ENCODE measurements around the gene IFIT3. TPM values are rescaled to one million over a fixed set of nuclear protein-coding genes. Genes with fewer than 3 reads are reported as not detected.

The IFIT3 gene
- total RNA-seq, 1 donor from 2014 or later: 6.9 TPM

DNA sequence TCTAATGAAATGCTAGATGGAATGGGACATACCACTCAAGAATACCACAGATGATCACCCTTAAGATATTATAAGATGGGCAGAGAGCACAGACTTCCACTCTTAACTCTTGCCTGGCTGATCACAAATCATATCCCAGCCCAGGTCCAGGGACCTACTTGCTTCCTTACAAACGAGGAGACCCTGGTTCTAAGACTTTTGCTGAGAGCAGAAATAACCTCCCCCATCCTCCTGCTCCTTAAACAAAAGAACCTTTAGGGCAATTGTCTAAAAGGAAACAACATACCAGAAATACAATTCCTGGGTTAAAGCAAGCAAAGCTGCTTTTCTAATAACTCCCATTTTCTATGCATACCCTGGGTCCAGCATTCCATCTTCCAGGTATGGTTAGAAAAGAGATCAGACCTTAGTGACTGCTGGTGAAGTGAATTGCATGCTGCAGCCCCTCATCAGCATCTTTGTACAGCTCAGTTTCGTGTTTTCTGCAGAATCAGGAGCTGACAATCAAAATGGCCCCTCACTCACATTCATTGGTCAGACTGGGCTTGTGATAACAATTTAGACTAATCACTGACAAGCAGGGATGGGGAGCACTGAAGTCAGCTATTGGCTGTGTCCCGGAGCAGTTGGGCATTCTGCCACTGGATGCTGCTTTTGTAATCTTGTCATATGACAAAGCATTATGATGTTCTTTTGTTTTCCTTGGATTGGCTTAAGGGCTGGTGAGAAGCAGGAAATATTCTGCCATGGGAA is 14.6 kb downstream of the IFIT3 start:
- no peak overlapping the region for H3K4me3 ChIP-seq

DNA sequence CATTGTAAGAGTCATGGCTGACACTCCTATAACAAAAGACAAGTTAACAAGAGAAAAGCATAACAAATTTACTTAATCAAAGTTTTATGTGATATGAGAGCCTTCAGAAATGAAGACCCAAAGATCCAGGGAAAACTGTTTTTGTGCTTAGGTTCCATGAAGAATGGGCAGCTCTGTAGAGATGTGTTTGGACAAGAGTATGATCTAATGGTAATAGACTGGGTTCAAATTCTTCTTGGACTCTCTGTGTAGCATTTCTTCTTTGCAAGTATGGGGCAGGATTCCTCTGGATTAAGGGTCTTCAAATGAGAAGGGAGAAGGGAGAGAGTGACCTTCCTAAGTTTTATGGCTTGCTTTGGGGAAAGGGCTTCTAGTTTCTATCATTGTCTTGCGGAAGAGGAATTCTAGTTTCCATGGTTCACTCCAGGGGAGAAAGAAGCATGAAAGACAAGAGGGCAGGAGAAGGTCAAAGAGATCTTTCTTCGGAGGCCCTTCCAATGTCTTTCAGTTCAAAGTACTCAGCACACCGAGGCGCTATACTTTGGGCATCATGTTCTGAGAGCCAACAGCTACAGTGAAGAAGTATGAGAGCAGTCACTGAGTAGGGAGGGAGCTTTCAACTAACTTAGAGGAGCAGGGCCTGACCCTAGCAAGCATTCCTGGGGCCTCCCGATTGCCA is 15.4 kb downstream of the IFIT3 start:
- intact Hi-C loops (cut with micrococcal nuclease): no loop called here
- TF ChIP-seq, protein P1, sequence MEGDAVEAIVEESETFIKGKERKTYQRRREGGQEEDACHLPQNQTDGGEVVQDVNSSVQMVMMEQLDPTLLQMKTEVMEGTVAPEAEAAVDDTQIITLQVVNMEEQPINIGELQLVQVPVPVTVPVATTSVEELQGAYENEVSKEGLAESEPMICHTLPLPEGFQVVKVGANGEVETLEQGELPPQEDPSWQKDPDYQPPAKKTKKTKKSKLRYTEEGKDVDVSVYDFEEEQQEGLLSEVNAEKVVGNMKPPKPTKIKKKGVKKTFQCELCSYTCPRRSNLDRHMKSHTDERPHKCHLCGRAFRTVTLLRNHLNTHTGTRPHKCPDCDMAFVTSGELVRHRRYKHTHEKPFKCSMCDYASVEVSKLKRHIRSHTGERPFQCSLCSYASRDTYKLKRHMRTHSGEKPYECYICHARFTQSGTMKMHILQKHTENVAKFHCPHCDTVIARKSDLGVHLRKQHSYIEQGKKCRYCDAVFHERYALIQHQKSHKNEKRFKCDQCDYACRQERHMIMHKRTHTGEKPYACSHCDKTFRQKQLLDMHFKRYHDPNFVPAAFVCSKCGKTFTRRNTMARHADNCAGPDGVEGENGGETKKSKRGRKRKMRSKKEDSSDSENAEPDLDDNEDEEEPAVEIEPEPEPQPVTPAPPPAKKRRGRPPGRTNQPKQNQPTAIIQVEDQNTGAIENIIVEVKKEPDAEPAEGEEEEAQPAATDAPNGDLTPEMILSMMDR (IDR thresholded peaks at IDR 0.05; ENCODE audit: borderline replicate concordance): no peak
- no peak overlapping the region for H3K4me3 ChIP-seq
- H3K36me3 ChIP-seq: peaks cover 20% of the 10 kb centered on the region
- no peaks in the 10 kb centered on the region for H3K27me3 ChIP-seq (ENCODE audit: low read depth)
- DNase-seq: no peak
- peak overlapping the region; percentile 23 for H3K27ac ChIP-seq (replicated peaks)
- peaks cover 49% of the 10 kb centered on the region for H3K4me1 ChIP-seq
- no peaks in the 10 kb centered on the region for H3K9me3 ChIP-seq (replicated peaks)

More for the DNA sequence above, 14.6 kb downstream of the IFIT3 start:
- TF ChIP-seq, protein P1 (IDR thresholded peaks at IDR 0.05; ENCODE audit: borderline replicate concordance): no peak
- Histone ChIP-seq H3K27me3 (ENCODE audit: low read depth) (no peaks in the 10 kb centered on the region), H3K4me1 (peaks cover 45% of the 10 kb centered on the region), H3K9me3 (replicated peaks) (no peaks in the 10 kb centered on the region), H3K27ac (replicated peaks) (peak overlapping the region; percentile 23), H3K36me3 (peaks cover 28% of the 10 kb centered on the region)
- intact Hi-C loops (cut with micrococcal nuclease): no loop called here
- DNase-seq: peak; percentile 44

DNA sequence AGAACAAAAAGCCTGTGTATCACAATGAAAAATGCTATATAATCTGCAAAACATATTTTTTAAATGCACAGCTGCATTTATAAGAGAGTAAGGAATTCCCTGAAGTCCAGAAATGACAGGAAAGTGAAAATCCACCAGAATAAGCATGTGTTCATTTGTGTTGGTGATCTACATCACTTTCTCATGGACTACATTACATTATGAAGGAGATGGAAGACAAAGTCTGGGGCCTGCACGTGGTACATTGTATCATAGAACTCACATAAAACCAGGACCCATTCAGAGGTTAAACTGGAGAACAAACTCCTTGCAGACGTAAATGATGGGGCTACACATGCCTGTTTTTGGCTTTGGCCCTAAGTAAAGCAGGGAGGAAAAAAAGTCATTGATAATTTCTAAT is 16.4 kb downstream of the IFIT3 start:
- H3K4me3 ChIP-seq: no peak overlapping the region
- intact Hi-C loops (cut with micrococcal nuclease): no loop called here
- DNase-seq: no peak

DNA sequence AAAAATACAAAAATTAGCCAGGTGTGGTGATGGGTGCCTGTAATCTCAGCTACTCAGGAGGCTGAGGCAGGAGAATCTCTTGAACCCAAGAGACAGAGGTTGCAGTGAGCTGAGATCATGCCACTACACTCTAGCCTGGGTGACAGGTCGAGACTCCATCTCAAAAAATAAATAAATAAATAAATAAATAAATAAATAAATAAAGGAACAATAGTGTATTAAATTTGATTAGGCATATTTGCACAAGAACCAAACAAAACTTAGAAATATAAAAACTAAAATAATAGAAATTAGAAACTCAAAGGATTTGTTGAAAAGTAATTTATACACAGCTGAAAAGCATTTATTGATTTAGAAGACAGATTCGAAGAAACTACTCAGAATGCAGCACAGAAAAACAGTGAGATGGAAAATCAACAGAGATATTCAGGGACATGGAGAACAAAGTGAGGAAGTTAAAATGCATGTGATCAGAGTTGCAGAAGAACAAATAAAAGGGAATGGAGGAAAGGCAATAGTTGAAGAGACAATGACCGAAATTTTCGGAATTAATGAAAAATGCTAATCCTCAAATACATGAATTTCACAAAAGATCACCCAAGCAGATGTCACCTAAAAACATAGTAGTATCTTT is 17.7 kb downstream of the IFIT3 start:
- no peak overlapping the region for H3K4me3 ChIP-seq
- intact Hi-C loops (cut with micrococcal nuclease): no loop called here
- no peaks in the 10 kb centered on the region for H3K36me3 ChIP-seq
- H3K9me3 ChIP-seq (replicated peaks): no peaks in the 10 kb centered on the region
- DNase-seq: no peak
- no peak overlapping the region for H3K27ac ChIP-seq (replicated peaks)
- no peaks in the 10 kb centered on the region for H3K27me3 ChIP-seq (ENCODE audit: low read depth)
- peaks cover 66% of the 10 kb centered on the region for H3K4me1 ChIP-seq
- TF ChIP-seq, protein P1 (IDR thresholded peaks at IDR 0.05; ENCODE audit: borderline replicate concordance): no peak

More for the DNA sequence above, 16.4 kb downstream of the IFIT3 start:
- Histone ChIP-seq H3K36me3 (peaks cover 10% of the 10 kb centered on the region), H3K27me3 (ENCODE audit: low read depth) (no peaks in the 10 kb centered on the region), H3K27ac (replicated peaks) (no peak overlapping the region), H3K4me1 (peaks cover 54% of the 10 kb centered on the region), H3K9me3 (replicated peaks) (no peaks in the 10 kb centered on the region)
- TF ChIP-seq, protein P1 (IDR thresholded peaks at IDR 0.05; ENCODE audit: borderline replicate concordance): no peak

DNA sequence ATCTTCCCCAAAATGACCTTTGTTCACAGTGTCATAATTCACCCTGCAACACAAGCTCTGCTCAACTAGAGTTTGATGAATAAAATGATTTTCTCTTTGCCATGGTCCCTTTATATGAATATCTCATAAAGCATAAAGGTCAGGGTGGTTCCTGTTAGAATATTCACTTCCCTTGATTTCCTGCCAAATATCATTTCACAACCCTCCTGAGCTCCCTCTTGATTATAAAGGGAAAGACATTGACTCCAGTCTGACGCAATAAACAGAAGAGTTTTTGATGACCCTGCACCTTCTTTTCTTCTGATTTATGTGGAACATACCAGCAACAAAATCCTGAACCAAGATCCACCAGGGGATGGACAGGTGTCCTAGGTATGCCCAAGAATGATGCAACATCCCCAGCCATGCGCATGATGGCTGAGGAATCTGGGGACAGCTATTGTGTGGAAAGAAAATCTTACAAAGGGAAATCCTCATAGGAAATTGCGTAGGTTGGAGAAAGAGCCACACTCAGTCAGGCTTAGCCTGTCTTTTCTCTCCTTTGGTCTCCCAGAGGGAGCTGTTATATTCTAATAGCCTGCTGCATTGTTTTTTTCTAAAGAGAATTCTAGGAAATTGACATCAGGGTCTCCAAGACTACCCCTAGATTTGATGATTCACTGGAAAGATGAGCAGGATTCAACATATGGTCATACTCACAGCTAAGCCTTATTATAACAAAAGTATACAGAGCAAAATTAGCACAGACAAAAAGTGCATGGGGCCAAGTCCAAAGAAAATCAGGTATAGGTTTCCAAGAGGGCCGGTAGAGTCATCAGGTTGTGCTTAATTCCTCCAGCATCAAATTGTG is 18.8 kb downstream of the IFIT3 start:
- no peaks in the 10 kb centered on the region for H3K27me3 ChIP-seq (ENCODE audit: low read depth)

More for the DNA sequence above, 18.8 kb downstream of the IFIT3 start:
- no peaks in the 10 kb centered on the region for H3K36me3 ChIP-seq
- intact Hi-C loops (cut with micrococcal nuclease): no loop called here
- no peak overlapping the region for H3K4me3 ChIP-seq
- H3K4me1 ChIP-seq: peaks cover 77% of the 10 kb centered on the region
- peak overlapping the region; percentile 74 for H3K27ac ChIP-seq (replicated peaks)
- H3K9me3 ChIP-seq (replicated peaks): no peaks in the 10 kb centered on the region
- DNase-seq: no peak
- TF ChIP-seq, protein P1 (IDR thresholded peaks at IDR 0.05; ENCODE audit: borderline replicate concordance): no peak
